LNCAP (cell line): ENCODE measurements around the gene LRRC14B.

Experiments
- TF ChIP-seq, protein P1 (sequence below): fragments of 450-650 bp; IDR thresholded peaks from 2 replicates; pipeline ENCODE4 v1.5.1; 2017; ENCODE audit warnings: mild to moderate bottlenecking

The LRRC14B gene

DNA sequence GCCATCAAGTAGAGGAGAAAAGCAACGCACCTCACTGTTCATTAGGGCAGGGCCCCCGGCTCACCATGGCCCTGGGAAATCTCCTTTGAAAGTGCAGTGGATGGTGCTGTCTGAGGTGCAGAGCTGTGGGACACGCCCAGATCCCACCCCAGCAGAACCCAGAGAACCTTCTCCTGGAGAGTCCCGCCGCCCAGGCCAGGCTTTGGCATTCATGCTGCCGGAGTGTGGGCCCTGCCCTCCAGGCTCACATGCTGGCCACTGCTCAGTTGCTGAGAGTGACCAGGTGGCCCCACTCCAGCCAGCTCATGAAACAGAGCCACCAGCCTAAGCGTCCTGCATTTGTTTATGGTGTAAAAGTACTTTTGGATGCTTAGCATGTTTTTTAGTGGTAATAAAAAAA is 23.8 kb upstream of the LRRC14B start:
- TF ChIP-seq, protein P1, sequence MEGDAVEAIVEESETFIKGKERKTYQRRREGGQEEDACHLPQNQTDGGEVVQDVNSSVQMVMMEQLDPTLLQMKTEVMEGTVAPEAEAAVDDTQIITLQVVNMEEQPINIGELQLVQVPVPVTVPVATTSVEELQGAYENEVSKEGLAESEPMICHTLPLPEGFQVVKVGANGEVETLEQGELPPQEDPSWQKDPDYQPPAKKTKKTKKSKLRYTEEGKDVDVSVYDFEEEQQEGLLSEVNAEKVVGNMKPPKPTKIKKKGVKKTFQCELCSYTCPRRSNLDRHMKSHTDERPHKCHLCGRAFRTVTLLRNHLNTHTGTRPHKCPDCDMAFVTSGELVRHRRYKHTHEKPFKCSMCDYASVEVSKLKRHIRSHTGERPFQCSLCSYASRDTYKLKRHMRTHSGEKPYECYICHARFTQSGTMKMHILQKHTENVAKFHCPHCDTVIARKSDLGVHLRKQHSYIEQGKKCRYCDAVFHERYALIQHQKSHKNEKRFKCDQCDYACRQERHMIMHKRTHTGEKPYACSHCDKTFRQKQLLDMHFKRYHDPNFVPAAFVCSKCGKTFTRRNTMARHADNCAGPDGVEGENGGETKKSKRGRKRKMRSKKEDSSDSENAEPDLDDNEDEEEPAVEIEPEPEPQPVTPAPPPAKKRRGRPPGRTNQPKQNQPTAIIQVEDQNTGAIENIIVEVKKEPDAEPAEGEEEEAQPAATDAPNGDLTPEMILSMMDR, result no peak

DNA sequence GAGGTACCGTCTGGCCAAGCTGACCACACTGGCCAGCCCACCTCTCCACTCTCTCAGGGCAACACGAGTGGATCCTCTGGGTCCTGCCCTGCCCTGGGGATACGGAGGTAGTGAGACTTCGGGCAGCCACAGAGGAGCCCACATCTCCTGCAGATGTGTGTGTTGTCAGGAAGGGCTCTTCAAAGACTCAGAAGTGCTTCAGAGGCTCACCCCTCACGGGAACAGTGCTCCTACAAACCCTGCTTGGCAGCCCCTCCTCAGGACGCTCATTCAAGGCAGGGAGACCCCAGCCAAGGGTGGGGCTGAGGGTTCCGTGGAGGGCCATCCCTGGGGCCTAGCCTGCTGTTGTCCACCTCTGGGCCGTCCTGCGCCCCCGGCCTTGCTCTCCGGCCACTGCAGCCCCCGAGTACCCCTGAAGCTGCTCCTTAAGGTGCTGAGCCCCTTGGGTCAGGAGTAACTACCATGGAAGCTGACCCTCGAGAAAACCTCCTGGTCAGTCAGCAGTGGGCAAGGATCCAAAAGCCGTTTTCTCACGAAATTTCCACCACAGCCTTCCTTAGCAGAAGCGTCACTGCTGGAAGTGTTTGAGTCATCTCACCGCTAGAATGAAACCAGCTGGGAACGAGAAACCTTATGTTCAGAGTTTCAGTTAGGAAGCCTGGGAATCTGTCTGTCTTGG is 23.2 kb upstream of the LRRC14B start:
- TF ChIP-seq, protein P1, result no peak

DNA sequence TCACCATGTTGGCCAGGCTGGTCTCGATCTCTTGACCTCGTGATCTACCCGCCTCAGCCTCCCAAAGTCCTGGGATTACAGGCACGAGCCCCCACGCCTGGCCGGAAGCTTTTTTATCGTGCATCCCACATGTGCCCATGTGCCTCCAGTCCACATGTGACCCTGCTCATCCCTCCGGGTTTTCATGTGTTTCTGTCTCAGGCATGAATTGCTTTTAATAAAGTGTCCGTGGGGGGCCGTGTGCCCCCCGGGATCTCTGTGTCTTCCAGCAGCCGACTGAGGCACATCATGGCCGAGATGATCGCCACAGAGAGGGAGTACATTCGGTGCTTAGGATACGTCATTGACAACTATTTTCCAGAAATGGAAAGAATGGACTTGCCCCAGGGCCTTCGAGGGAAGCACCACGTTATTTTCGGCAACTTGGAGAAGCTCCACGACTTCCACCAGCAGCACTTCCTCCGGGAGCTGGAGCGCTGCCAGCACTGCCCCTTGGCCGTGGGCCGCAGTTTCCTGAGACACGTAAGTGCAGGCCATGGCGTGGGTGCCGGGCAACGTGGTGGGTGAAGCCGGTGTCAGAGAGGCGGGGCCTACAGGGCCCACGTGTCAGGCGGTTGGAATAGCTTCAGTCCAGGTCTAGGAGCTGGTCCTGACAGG is 22.1 kb upstream of the LRRC14B start:
- TF ChIP-seq, protein P1, result no peak

DNA sequence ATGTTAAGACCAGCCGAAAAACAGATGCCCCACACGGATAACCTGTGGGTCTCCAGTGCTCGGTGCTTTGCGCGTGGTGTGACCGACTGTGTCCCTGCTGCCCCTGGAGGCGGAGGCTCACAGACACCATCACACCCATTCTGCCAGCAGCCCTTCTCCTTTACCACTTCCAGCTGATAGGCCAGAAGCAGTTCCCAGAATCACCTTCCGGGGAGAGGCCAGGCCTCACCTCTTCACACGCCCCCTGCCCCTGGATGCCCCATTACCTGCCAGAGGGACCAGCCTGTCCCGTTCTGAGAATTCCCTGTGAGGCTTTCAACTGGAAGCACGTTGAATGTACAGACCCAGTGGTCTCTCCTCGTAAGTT is 21.6 kb upstream of the LRRC14B start:
- TF ChIP-seq, protein P1, result no peak

DNA sequence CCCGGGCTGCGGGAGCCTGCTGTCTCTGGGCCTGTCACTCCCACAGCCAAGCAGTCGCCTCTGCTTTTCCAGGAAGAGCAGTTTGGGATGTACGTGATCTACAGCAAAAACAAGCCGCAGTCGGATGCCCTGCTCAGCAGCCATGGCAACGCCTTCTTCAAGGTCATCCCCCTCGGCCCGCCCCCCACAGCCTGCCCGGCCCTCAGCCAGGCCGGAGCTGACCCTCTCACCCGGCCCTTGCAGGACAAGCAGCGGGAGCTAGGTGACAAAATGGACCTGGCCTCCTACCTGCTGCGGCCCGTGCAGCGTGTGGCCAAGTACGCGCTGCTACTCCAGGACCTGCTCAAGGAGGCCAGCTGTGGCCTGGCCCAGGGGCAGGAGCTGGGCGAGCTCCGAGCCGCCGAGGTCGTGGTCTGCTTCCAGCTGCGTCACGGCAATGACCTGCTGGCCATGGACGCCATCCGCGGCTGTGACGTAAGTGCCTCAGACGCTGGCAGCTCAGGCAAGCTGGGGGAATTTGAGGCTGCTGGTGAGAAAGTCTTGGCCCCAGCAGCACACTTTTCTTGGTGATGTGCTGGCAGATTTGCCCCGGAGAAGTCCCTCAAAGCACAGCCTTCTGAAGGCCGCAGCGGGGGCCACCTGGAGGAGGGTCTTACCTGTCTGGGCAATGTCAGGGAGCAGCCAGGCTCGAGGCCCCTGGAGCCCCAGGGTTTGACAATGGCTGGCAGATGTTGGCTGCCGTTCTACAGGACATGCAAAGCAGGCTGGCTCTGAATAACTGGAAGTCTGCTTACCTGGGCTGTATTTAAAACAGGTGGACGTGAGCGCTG is 20.1 kb upstream of the LRRC14B start:
- TF ChIP-seq, protein P1, result no peak

DNA sequence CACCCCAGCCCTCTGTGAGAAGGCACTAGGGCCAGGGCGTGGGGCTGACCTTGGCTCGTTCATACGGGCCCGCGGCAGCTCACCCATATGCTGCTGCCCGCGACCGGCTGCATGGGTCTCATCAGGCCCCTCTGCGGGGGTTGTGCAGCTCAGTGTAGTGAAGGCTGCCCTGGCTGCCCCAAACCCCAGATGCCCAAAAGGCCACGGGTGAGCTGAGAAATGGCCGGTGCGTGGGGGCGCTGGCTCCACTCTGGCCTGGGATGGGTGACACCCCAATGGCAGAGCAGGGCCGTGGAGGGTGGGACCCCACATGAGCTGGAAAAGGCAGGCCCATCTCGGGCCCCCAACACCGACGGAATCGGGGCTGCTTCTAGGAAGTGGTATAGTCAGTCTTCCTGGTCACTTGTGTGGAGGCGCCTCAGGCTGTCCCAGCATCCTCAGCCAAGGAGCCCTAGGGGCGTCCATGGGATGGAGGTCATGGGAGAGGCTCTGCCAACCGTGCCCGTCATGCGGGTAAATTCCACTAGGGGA is 19.4 kb upstream of the LRRC14B start:
- TF ChIP-seq, protein P1, result no peak

DNA sequence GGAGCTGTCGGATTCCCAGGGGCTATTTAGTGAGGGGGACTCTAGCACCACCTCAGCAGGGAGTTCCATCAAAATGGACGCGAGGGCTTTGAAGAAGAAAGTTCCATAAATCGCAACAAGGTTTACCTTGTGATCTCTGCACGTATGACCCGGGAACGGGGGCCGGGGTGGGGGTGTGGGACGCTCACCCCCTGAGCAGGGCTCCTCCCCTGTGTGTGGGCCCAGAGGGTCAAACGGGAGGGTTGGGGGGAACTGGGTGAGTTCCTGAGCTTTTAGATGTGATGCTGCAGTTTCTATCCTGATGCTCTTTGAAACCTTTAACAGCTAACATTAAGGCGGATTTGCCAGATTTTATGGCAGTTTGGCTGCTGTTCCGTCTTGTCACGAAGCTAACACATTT is 18.9 kb upstream of the LRRC14B start:
- TF ChIP-seq, protein P1, result no peak
